ENCODE measurements around the gene AGO1.

The AGO1 gene

DNA sequence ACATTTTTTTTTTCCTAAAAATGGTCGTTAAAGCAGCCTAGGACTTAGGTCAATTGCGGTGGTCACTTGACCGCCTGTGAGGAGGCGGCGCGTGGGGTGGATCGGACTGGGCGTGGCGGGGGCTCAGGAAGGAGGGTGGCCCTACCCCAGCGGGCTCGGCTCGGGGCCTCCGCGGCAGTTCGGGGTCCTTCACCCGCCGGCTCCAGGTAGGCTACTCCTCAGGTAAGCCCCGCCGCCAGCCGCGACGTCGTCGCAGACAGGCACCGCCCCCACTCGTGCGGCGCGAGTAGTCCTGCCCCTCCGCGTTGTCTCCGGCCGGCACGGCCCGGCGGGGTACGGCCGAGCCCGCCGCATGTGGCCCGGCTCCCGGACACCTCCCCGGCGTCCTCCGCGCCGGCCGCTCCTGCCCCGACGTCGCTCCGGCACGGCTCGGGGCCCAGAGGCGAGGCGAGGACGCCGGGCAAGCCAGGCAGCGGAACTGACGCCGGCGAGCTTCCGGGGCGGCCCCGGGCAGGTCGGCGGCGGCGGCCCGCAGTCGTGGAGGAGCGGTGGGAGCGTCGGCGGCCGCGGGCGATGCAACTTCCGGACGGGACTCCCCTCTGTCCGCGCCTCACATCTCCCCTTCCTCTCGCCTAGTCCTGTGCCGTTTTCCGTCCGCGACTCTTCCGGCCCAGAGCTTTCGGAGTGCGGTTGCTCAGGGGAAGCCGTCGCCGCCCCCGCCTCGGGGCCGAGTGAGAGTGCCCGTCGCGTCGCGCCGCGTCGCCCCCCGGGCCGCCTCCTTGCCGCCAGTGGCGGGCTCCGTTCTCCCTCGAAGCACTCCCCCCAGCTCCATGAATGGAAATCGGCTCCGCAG lies 47.8 kb downstream of the AGO1 start, which contains the start of gene AGO3:
Gene AGO3 (plus strand): TSS at position 513 of the 853 bp plus-strand sequence. CDS start 322 bp downstream, at position 835.
- H3K4me1 ChIP-seq = peaks cover 0 to 38% (median 4%) of the 10 kb centered on the region in 4 donors
- intact Hi-C loops (cut with DNase I; ENCODE audit: low total_unique reads) = no loop called here
- H3K9me3 ChIP-seq = no peaks in the 10 kb centered on the region
- H3K4me3 ChIP-seq = peak within 1 kb of the TSS; percentile 71 to 73
- TF ChIP-seq, protein P1, sequence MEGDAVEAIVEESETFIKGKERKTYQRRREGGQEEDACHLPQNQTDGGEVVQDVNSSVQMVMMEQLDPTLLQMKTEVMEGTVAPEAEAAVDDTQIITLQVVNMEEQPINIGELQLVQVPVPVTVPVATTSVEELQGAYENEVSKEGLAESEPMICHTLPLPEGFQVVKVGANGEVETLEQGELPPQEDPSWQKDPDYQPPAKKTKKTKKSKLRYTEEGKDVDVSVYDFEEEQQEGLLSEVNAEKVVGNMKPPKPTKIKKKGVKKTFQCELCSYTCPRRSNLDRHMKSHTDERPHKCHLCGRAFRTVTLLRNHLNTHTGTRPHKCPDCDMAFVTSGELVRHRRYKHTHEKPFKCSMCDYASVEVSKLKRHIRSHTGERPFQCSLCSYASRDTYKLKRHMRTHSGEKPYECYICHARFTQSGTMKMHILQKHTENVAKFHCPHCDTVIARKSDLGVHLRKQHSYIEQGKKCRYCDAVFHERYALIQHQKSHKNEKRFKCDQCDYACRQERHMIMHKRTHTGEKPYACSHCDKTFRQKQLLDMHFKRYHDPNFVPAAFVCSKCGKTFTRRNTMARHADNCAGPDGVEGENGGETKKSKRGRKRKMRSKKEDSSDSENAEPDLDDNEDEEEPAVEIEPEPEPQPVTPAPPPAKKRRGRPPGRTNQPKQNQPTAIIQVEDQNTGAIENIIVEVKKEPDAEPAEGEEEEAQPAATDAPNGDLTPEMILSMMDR (IDR thresholded peaks at IDR 0.05) = peak in 1 of 2 experiments; percentile 1
- H3K27me3 ChIP-seq = no peaks in the 10 kb centered on the region
- H3K27ac ChIP-seq = peak within 1 kb of the TSS; percentile 96 to 98
- DNase-seq = peak; percentile 86 to 92
- no peaks in the 10 kb centered on the region for H3K36me3 ChIP-seq

DNA sequence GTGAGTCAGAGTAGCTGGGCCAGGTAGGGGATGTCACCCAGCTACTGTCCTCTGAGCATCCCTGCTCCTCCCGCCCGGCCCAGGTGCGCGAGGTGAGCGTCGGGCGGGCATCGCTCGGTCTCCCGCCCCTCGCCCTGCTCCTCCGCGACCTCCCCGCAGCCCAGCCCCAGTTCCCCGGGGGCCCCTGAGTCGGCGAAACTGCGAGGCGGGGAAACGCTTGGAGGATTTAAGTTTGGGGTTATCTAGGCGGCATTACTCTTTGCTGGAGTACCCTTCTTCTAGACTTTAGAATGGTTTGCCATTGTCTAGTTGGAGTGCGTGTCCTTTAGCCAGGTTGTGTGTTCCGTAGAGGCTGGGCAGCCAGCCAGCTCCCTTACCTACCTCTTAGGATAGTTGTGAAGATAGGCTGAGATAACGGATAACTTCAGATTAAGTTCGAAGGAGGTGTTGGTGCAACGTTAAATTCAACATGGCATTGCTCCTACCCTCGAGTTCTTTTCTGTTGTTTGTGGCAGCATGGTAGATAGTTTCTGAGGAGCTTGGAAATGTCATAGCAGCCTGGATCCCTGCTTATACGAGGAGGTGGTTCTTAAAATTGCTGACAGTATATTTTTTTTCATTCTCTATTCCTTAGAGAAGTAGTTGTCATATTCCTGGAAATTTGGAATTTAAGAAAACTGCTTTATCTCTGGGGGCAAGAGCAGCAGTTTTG lies 48.6 kb downstream of the AGO1 start:
- intact Hi-C loops (cut with DNase I; ENCODE audit: low total_unique reads) = no loop called here
- Histone ChIP-seq H3K36me3 (no peaks in the 10 kb centered on the region), H3K27ac (peak overlapping the region; percentile 96 to 98), H3K27me3 (no peaks in the 10 kb centered on the region), H3K4me3 (peak overlapping the region; percentile 71 to 73), H3K9me3 (no peaks in the 10 kb centered on the region), H3K4me1 (peaks cover 0 to 46% (median 4%) of the 10 kb centered on the region in 4 donors)
- peak in 1 of 2 donors; percentile 47 for DNase-seq
- TF ChIP-seq, protein P1 (IDR thresholded peaks at IDR 0.05) = no peak

DNA sequence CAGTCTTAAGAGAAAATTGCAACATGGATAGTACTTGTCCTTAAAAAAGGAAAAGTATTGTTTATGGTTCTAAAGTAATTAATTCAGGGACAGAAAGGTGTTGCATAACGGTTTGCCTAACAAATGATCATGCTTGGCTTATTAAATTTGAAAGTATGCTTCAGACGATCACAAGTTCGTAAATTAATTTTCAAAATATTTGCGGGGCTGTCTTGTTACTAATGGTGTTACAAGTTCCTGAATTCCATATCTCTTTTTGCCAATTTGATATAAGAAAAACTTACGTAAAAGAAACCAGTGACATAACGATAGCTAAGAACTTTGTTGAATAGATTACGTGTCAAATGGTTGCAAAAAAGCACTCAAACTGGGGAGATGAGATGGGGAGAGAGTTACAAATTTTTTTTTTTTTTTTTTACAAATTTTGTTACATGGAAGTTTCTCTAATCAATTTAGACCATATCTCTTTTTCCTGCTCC lies 49.2 kb downstream of the AGO1 start:
- peak overlapping the region; percentile 96 to 98 for H3K27ac ChIP-seq
- H3K4me3 ChIP-seq = peak overlapping the region; percentile 71 to 73
- no peaks in the 10 kb centered on the region for H3K36me3 ChIP-seq
- H3K9me3 ChIP-seq = no peaks in the 10 kb centered on the region
- no peaks in the 10 kb centered on the region for H3K27me3 ChIP-seq
- TF ChIP-seq, protein P1 (IDR thresholded peaks at IDR 0.05) = no peak
- H3K4me1 ChIP-seq = peaks cover 0 to 50% (median 4%) of the 10 kb centered on the region in 4 donors
- intact Hi-C loops (cut with DNase I; ENCODE audit: low total_unique reads) = no loop called here
- DNase-seq = no peak

DNA sequence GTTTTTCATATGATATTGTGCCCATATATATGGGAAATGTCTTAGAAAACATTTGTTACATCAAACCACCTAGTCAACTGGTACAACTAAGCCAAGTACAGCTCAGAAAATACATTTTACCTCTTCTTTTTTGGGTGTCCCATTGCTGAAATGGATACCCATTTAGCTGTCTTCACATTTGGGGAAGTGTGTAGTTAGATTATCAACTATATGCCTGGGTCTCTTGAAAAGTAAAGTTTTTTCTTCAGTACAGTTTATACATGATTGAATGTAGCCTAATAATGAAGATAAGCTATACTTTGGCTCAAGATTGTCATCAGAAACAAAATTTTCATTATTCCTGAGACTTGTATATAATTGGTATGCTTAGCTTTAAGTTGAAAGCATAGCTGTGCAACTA lies 49.9 kb downstream of the AGO1 start:
- TF ChIP-seq, protein P1 (IDR thresholded peaks at IDR 0.05) = no peak
- no peak overlapping the region for H3K4me3 ChIP-seq
- H3K4me1 ChIP-seq = peaks cover 0 to 50% (median 4%) of the 10 kb centered on the region in 4 donors
- H3K27me3 ChIP-seq = no peaks in the 10 kb centered on the region
- H3K27ac ChIP-seq = no peak overlapping the region
- intact Hi-C loops (cut with DNase I; ENCODE audit: low total_unique reads) = no loop called here
- no peak for DNase-seq
- H3K36me3 ChIP-seq = no peaks in the 10 kb centered on the region
- no peaks in the 10 kb centered on the region for H3K9me3 ChIP-seq

DNA sequence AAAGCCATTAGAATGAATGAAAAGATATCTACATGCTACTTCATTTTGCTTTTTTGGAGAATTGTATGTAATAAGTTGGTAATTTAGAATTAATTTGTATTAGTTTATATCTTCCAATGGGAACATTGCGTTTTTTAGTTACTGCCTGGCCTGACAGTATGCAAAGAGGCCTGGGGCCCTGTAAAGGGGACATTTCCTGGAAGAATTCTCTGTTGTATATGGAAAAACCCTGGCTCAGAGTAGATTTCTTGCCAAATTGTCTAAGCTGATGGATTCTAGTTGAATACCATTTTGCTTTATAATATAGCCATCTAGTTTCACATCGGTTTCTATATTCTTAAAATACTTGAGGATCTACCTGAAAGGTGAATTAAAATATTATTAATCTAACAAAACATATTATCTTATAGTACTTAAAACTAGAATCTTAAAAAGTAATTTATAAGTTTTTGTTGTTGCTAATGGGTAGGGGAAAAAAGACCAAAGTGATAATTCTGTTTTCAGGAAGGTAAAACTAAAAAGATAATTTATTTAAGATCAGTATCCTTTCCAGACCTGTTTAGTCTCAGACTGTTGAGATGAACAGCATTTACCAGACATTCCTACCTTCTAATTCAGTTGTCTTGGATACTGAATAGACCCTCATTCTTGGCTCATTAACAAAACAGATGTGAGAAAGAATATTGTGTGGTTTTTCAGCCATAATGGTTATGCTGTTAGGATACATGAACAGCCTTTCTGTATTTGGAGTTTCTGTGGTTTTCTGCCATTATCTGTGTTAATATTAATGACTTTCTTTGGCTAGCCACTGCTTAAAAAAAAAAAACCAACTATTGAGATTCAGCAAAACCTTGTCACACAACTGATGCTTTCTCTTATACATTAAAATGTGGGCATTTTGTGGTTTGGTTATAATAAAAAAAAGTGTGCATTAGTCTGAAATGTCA lies 52.7 kb downstream of the AGO1 start:
- no peak overlapping the region for H3K4me3 ChIP-seq
- no peak overlapping the region for H3K27ac ChIP-seq
- peaks cover 0 to 44% (median 4%) of the 10 kb centered on the region in 4 donors for H3K4me1 ChIP-seq
- no peaks in the 10 kb centered on the region for H3K9me3 ChIP-seq
- DNase-seq = no peak
- intact Hi-C loops (cut with DNase I; ENCODE audit: low total_unique reads) = no loop called here
- TF ChIP-seq, protein P1 (IDR thresholded peaks at IDR 0.05) = no peak
- no peaks in the 10 kb centered on the region for H3K27me3 ChIP-seq
- no peaks in the 10 kb centered on the region for H3K36me3 ChIP-seq
